ENCODE measurements around the gene RUNX2. TPM values are rescaled to one million over a fixed set of nuclear protein-coding genes. Genes with fewer than 3 reads are reported as not detected.

RUNX2 gene
- total and polyA plus RNA-seq, 9 of the 15 experiments (the other 6 are each of a cell fraction or from before 2014, with no cell fraction given), result 0.29 to 1.00 (median 0.43) TPM

GRCh38 chr6:45487645-45488044, 159.5 kb downstream of the RUNX2 start:
- TF ChIP-seq ATF7 (IDR thresholded peaks at IDR 0.05) (no peak), NFRKB (IDR thresholded peaks at IDR 0.05; ENCODE audit: low read depth) (no peak), HNRNPK (IDR thresholded peaks at IDR 0.05; ENCODE audit: low read depth, low read length, poor library complexity, severe bottlenecking) (no peak), PRPF4 (IDR thresholded peaks at IDR 0.05; ENCODE audit: insufficient read depth, low read depth, low read length, poor library complexity, severe bottlenecking) (no peak), CHAMP1 (IDR thresholded peaks at IDR 0.05) (no peak), SREBF1 (IDR thresholded peaks at IDR 0.05; ENCODE audit: borderline replicate concordance, low read depth, low read length) (no peak), TAF15 (IDR thresholded peaks at IDR 0.05; ENCODE audit: low read depth, low read length) (no peak)
- FAIRE-seq, result no peak
- Histone ChIP-seq H3K9me3 (replicated peaks; ENCODE audit: control insufficient read depth, insufficient read depth, low read depth, low read length) (no peaks in the 10 kb centered on the region), H2AFZ (ENCODE audit: low read depth, low read length) (no peak overlapping the region), H3K79me2 (ENCODE audit: control insufficient read depth, insufficient read depth, low read length) (no peaks in the 10 kb centered on the region), H3K27me3 (ENCODE audit: control insufficient read depth in 2 of 2, insufficient read depth in 2 of 2, low read length in 2 of 2) (0 out of 5 replicates have a peak, but pooled peaks cover 0 to 3% of the 10 kb centered on the region in 2 experiments), H3K36me3 (ENCODE audit: control insufficient read depth, insufficient read depth, low read length) (no peaks in the 10 kb centered on the region), H3K9ac (ENCODE audit: insufficient read depth in 1 of 2, low read depth in 2 of 2, low read length in 2 of 2) (no peak overlapping the region), H3K9me1 (ENCODE audit: control insufficient read depth, insufficient read depth, low read length) (no peaks in the 10 kb centered on the region), H3K4me2 (ENCODE audit: insufficient read depth, low read length) (no peak overlapping the region), H3K4me1 (replicated peaks in 1 of 2; ENCODE audit: control insufficient read depth in 2 of 2, insufficient read depth in 2 of 2, low read length in 2 of 2) (peaks cover 0 to 5% of the 10 kb centered on the region in 2 experiments; a peak in 1 of 5 replicates), H3K27ac (ENCODE audit: extremely low read depth, low read depth, low read length) (no peak overlapping the region), H4K20me1 (replicated peaks; ENCODE audit: control insufficient read depth, insufficient read depth, low read length) (no peaks in the 10 kb centered on the region), H3K4me3 (no peak overlapping the region)
- ChIA-PET CTCF (ENCODE audit: low intra/inter-chr PET ratio) (no interaction called here), POLR2A (interaction anchor here (0.8 kb wide), 1 partner anchor 250 kb away, joined by 4 read pairs; no protein-coding TSS in a partner anchor)
- ATAC-seq, result no peak
- in situ Hi-C loops (cut with MboI), result no loop called here
- no TSS peak for BruUV-seq (replicated peaks)
- DNase-seq (ENCODE audit: extremely low read depth in 1 of 4, low spot score in 3 of 4), result no peak
- intact Hi-C loops (cut with micrococcal nuclease), result no loop called here

All from K562 (cell line).